Amniotic stem cell (primary cell): ENCODE results near the gene DPP10.
"Not testable (repeated sequence)": the region's sequence is repeated elsewhere in the genome, so short reads cannot be mapped to it uniquely, and the experiment has no call there.

Experiments used
- DNase-seq: peaks from one replicate; lab custom pipeline; 2025; lab: John Stamatoyannopoulos, UW

The DPP10 gene

GRCh38 chr2:114962532-114962931, 520.1 kb downstream of the DPP10 start:
- DNase-seq, result no peak

- no peak for DNase-seq
These were observed 526.4 kb downstream of the DPP10 start for GRCh38 chr2:114968748-114969400.

DNA sequence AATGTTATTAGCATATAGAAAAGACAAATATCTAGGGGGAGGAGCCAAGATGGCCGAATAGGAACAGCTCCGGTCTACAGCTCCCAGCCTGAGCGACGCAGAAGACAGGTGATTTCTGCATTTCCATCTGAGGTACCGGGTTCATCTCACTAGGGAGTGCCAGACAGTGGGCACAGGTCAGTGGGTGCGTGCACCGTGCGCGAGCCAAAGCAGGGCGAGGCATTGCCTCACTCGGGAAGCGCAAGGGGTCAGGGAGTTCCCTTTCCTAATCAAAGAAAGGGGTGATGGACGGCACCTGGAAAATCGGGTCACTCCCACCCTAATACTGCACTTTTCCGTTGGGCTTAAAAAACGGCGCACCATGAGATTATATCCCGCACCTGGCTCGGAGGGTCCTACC, 561.9 kb downstream of the DPP10 start:
- not testable (repeated sequence) for DNase-seq

- DNase-seq, result no peak
These were observed 569.3 kb downstream of the DPP10 start for GRCh38 chr2:115011721-115012120.

DNA sequence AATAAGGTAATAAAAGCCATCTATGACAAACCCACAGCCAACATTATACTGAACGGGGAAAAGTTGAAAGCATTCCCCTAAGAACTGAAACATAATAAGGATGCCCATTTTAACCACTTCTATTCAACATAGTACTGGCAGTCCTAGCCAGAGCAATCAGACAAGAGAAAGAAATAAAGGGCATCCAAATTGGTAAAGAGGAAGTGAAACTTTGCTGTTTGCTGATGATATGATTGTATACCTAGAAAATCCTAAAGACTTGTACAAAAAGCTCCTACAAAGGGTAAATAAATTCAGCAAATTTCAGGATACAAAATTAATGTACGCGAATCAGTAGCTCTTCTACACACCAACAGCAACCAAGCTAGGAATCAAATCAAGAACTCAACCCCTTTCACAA, 579.6 kb downstream of the DPP10 start:
- DNase-seq, result not testable (repeated sequence)

- no peak for DNase-seq
These were observed 592.4 kb downstream of the DPP10 start for GRCh38 chr2:115034801-115035200.

DNA sequence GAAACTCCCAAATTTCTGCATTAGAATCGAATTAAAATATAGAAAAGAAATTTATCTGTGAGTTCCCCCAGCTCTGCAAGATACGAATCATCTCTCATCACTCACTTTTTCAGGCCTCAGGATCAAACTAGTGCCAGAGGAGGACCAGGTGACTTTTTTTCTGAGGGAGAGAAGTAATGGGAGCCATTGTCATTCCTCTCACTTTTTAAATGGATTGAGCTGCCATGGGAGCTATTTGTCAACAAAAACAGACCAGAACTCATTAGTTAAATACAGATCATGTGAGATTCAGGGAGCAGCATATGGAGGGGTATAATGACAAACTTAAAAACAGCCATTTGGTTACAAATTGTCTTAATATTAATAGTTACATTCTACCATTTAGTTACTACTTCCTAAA, 594.4 kb downstream of the DPP10 start:
- no peak for DNase-seq

- no peak for DNase-seq
These were observed 615.0 kb downstream of the DPP10 start for GRCh38 chr2:115057473-115057872.

DNA sequence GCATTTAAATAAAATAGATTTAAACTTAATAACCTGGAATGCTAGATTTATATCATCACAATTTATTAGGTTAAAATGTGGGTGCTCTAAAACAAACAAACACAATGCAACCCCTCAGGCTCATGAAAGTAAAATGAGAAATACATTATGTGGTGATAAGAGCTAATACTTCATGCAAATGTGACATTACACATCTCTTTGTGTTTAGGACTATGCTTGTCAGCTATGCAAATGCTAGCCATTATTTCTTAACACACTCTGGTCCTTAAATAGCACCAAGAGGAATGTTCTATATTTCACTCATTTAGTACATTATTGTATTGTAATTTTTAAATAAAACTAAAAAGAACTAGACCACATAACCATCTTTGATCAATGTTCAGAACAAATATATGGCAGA, 627.6 kb downstream of the DPP10 start:
- DNase-seq, result no peak

DNA sequence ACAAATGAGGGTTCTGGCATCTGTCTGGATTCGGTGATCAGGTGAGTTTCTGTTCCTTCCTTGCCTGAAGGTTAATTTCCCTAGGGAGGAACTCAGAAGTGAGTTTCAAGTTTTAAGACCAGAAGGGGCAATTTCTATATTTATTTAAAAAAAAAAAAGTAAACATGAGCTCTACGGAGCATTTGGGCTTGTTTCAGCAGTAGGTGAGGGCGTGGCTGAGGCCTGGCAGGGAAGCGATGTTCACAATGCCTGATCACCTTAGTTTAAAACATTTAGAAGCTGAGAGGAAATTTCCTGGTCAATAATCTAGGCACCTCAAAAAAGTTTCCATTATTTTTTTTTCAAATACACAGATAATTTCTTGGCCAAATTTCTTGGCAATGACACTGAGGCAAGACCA, 629.1 kb downstream of the DPP10 start:
- DNase-seq, result no peak

- no peak for DNase-seq
These were observed 633.4 kb downstream of the DPP10 start for GRCh38 chr2:115075800-115076199.

DNA sequence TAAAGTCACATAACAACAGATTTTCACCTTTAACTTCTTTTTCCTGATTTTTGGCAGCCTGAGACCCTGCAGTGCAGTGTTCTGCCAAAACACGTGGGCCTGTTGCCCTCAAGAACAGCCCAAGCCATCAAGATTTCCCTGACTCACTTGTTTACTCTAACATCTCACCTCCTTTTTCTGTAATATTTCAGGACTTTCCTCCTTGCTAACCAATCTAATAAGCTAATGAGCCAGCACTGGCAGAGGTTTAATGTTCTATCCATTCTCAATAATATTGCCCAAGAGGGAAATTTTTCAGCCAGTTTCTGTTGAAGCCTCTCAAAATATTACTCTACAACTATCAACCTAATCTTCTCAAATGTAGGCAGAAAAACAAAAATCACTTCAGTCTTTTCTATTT, 635.2 kb downstream of the DPP10 start:
- no peak for DNase-seq

GRCh38 chr2:115083225-115083624, 640.8 kb downstream of the DPP10 start:
- no peak for DNase-seq

- no peak for DNase-seq
These were observed 641.3 kb downstream of the DPP10 start for GRCh38 chr2:115083711-115084110.

DNA sequence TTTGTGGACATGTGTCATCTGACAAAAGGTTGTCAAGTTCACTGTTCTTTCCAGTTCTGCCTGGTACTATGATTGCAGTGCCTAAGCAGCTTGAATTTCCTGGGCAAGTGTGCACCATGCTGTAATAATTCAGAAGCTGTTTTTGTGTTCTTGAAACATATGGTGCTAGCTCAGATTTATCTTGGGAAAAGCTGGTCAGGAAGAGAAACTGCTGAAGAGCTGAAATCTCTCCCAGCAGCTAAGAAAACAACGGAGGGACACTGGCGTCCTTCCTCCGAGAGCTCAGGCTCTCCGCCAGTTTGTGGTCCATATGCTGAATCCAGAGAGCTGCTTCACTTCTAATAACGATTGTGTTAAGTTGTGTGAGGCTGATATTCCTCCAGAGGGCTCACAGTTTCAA, 642.0 kb downstream of the DPP10 start:
- DNase-seq, result no peak

DNA sequence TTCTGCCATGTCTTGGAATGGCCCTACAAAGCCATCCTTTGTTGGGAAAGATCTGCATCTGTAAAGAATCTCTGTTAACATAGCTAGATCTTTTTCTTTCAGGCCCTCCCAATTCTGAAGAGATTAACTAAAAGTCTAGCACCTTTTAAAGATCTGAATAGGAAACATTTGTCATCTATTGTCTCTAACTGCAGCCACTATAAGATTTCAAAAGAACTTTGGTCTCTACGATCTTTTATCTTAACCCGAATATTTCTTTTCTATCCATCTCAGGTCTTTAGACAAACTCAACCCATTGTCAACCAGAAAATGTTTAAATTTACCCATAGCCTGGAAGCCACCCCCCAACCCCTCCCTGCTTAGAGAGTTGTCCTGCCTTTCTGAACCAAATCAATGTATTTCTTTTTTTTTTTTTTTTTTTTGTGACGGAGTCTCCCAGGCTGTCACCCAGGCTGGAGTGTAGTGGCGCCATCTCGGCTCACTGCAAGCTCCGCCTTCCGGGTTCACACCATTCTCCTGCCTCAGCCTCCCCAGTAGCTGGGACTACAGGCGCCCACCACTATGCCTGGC, 643.7 kb downstream of the DPP10 start:
- not testable (repeated sequence) for DNase-seq

DNA sequence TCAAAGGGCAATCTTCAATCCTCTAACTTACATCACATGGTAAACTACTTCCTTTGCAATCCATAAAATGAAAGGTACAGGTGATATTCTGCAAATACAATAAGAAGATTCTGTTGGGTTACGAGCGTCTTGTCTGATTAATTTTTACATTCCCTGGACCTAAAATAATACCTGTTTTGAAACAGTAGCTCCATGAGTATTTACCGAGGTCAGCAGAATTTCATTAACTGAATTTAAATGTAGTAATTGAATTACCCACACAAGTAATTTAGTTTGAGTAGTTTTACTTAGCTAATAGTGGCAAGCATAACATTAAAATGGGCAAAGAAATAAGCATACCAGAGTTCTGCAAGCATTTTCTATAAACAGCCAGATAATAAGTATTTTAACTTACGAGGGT, 652.0 kb downstream of the DPP10 start:
- DNase-seq, result no peak

- no peak for DNase-seq
These were observed 663.5 kb downstream of the DPP10 start for GRCh38 chr2:115105966-115106365.

DNA sequence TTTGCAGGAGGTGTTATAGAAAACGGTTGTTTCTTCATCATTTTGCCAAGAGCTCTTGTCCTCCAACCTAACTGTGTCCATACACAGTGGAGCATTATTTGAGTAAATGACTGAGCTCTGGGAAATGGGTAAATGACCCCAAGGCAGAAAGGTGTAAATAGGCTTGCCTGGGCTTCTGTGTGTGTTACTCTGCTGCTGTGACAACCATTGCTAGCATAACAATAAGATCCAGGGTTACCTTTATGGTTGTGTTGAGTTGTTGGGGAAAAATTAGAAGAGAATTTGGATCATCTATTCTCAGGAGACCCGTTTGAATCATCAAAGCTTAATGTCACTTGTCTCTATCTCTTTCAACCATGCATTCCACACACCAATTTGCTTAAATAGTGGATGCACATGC, 672.7 kb downstream of the DPP10 start:
- no peak for DNase-seq

DNA sequence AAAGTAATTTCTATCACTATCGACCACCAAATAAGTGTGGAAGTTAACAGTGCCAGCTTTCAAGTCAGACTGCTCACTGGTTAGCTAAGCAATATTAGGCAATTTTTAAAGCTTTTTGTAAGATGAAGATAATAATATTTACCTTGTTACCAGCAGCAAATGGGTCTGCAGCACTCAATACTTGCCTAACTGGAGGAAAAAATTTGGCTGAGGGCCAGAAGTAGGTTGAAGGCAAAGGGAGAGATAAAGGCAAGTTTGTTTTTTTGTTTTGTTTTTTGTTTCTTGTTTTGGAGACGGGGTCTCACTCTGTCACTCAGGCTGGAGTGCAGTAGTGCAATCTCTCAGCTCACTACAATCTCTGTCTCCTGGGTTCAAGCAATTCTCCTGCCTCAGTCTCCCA, 675.9 kb downstream of the DPP10 start:
- DNase-seq, result no peak

DNA sequence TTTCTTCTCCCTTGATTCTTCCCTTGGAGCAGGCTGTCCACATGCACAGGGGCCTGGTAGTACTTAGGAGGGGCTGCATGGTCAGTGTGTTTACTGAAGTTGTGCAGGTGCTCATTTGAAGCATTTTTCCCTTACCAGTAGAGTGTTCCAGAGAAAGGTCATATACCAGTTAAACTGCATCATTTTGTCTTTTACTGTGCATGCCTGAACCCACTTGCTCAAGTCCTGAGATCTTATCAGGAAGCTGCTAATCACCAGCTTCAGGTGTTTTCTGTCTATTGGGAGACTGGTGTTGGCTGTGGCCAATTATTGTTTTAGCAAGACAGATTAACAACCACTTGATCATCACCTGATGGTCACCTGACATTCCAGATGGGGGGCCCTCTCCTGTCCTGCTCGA, 676.6 kb downstream of the DPP10 start:
- DNase-seq, result no peak

- no peak for DNase-seq
These were observed 680.3 kb downstream of the DPP10 start for GRCh38 chr2:115122701-115123100.

DNA sequence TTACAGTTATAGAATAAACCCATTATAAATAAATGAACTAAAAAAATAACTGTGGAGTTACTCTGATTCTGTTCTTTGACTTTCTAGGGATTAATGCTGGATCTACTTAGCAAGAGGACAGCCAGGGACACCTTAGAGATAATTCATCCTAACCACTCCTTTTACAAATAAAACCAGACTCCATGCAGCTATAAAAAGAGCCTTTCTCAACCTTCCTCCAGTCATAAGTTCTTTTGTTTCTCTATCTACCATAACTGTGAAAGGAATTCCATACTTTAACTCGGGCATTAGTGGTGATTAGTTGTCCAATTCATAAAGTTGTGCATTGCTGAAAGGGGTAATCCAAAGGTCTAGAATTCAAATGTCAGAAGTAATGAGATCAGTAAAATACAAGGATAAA, 682.4 kb downstream of the DPP10 start:
- no peak for DNase-seq

DNA sequence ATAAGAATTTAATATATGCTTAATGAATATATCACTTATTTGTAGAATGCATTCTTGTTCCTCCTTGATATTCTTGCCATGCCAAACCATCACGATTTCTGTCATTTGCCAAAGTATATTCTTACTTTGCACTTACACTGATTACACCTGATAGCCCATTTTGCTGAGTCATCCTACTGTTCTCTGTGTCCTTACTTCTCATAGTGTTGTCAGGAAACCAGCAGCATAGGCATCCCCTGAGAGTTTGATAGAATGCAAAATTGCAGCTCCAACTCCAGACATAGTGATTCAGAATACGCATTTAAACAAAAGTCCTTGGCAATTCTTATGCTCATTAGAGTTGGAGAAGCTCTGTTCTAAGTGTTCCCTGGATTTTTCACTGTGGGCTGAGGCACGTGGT, 687.1 kb downstream of the DPP10 start:
- DNase-seq, result no peak
